ENCODE data around the gene SLC31A1. TPM values are rescaled to one million over a fixed set of nuclear protein-coding genes. Genes with fewer than 3 reads are reported as not detected.

SLC31A1 gene
- total and polyA plus RNA-seq, 2 of the 8 experiments (the other 6 are each of a cell fraction or from before 2014, with no cell fraction given): 23.9 to 40.8 TPM

DNA sequence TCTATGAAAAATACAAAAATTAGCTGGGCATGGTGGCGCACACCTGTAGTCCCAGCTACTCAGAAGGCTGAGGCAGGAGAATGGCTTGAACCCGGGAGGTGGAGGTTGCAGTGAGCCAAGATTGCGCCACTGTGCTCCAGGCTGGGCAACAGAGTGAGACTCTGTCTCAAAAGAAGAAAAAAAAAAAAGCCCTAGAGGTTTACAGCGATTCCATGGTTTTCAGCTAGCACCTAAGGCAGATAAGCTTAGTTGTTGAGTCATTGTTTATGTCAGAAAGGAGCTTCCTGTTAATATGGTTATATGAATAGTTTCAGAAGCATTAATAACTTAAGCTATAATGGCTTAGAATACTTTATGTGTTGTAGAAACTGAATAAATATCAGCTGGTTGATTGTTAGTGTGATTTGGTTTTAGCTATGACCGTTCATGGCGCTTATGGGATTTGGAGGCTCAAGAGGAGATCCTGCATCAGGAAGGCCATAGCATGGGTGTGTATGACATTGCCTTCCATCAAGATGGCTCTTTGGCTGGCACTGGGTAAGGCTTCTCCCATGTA lies 68.8 kb downstream of the SLC31A1 start:
- Histone ChIP-seq H2AFZ (ENCODE audit: low read length) (no peak overlapping the region), H3K79me2 (ENCODE audit: control insufficient read depth in 1 of 2, insufficient read depth in 2 of 2, low read length in 2 of 2) (no peaks in the 10 kb centered on the region), H2BK5ac (ENCODE audit: low read depth, low read length) (no peak overlapping the region), H3K4me3 (ENCODE audit: extremely low read depth in 1 of 4, insufficient read depth in 2 of 4, low read depth in 3 of 4, low read length in 4 of 4) (no peak overlapping the region), H2AK5ac (ENCODE audit: low read depth, low read length) (no peak overlapping the region), H3K4ac (replicated peaks; ENCODE audit: insufficient read length, low read depth, low read length) (no peak overlapping the region), H2BK15ac (ENCODE audit: low read length) (no peak overlapping the region), H4K91ac (replicated peaks; ENCODE audit: insufficient read length, low read length) (no peak overlapping the region), H2BK12ac (ENCODE audit: low read depth, low read length) (no peak overlapping the region), H3K4me2 (ENCODE audit: insufficient read depth in 1 of 2, low read depth in 2 of 2, low read length in 2 of 2) (no peak overlapping the region), H4K5ac (ENCODE audit: insufficient read length, low read depth, low read length) (no peak overlapping the region), H2BK20ac (ENCODE audit: low read length) (no peak overlapping the region), H3K9me3 (ENCODE audit: insufficient read depth in 2 of 2, low read depth in 1 of 2, low read length in 1 of 2) (no peaks in the 10 kb centered on the region), H3K27me3 (replicated peaks in 1 of 4; ENCODE audit: control insufficient read depth in 3 of 4, extremely low read depth in 1 of 4, insufficient read depth in 3 of 4, low read length in 3 of 4) (no peaks in the 10 kb centered on the region), H3K18ac (ENCODE audit: extremely low read depth, low read length) (no peak overlapping the region), H3K79me1 (ENCODE audit: low read depth, low read length) (no peaks in the 10 kb centered on the region), H3K14ac (ENCODE audit: insufficient read length) (no peak overlapping the region), H3K23ac (ENCODE audit: insufficient read length) (no peak overlapping the region), H3K56ac (replicated peaks; ENCODE audit: insufficient read length, low read depth, low read length) (no peak overlapping the region), H2BK120ac (replicated peaks; ENCODE audit: low read depth, low read length) (no peak overlapping the region), H3K4me1 (replicated peaks in 1 of 4; ENCODE audit: control insufficient read depth in 3 of 4, insufficient read depth in 4 of 4, low read length in 3 of 4) (no peaks in the 10 kb centered on the region), H3K36me3 (ENCODE audit: control insufficient read depth in 2 of 4, insufficient read depth in 4 of 4, low read length in 3 of 4) (peaks cover 28 to 76% (median 68%) of the 10 kb centered on the region in 4 experiments), H4K8ac (ENCODE audit: extremely low read depth, insufficient read depth, low read length) (no peak overlapping the region), H3K9ac (replicated peaks in 1 of 4; ENCODE audit: extremely low read depth in 1 of 4, low read depth in 3 of 4, low read length in 3 of 4) (no peak overlapping the region), H4K20me1 (replicated peaks in 1 of 2; ENCODE audit: control insufficient read depth in 1 of 2, insufficient read depth in 2 of 2, low read length in 2 of 2) (peaks cover 0 to 3% of the 10 kb centered on the region in 2 experiments), H3K27ac (ENCODE audit: low read depth, low read length) (no peak overlapping the region), H3K23me2 (ENCODE audit: low read depth, low read length) (no peaks in the 10 kb centered on the region)
- WGBS, 2 experiments (ENCODE audit: extremely low coverage in 1 of 2, insufficient coverage in 1 of 2, insufficient read length in 1 of 2, insufficient replicate concordance in 2 of 2, low coverage in 1 of 2, low lambda C conversion rate in 2 of 2, missing lambda C conversion rate in 1 of 2): 89% methylated on average over 6 of the region's 6 CpGs; no CpG with 5 or more reads in 1 of the 2 experiments
- FAIRE-seq: no peak
- no peak for DNase-seq (ENCODE audit: low read depth in 1 of 2, low spot score in 2 of 2)
- ChIA-PET CTCF (ENCODE audit: partially characterized antibody) (interaction anchor here (0.6 kb wide), 1 partner anchor 50 kb away, joined by 3 read pairs; the partner anchor contains the start of gene WDR31), POLR2A (ENCODE audit: partially characterized antibody) (interaction anchor here (1.0 to 1.5 kb wide), 3 partner anchors 8 to 14 kb away, joined by 3 to 5 read pairs (median 4); partner anchors contain the start of genes CDC26 and PRPF4)
- TF ChIP-seq SIRT6 (IDR thresholded peaks at IDR 0.05; ENCODE audit: low read length): no peak
- TF ChIP-seq, protein P1, sequence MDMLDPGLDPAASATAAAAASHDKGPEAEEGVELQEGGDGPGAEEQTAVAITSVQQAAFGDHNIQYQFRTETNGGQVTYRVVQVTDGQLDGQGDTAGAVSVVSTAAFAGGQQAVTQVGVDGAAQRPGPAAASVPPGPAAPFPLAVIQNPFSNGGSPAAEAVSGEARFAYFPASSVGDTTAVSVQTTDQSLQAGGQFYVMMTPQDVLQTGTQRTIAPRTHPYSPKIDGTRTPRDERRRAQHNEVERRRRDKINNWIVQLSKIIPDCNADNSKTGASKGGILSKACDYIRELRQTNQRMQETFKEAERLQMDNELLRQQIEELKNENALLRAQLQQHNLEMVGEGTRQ (IDR thresholded peaks at IDR 0.05; ENCODE audit: low read length): no peak
- TF ChIP-seq EZH2 (IDR thresholded peaks at IDR 0.05; ENCODE audit: low read depth, low read length, severe bottlenecking): no peak
- no peak for TF ChIP-seq RAD21 (IDR thresholded peaks at IDR 0.05 in 1 of 2, conservative IDR thresholded peaks at IDR 0.05 in 1 of 2; ENCODE audit: low read depth in 2 of 2, low read length in 2 of 2)
- TF ChIP-seq CTBP2 (IDR thresholded peaks at IDR 0.05; ENCODE audit: borderline replicate concordance, insufficient read depth, insufficient read length, low read length): no peak
- TF ChIP-seq CHD2 (IDR thresholded peaks at IDR 0.05; ENCODE audit: low read length): no peak
- no peak for TF ChIP-seq EP300 (IDR thresholded peaks at IDR 0.05; ENCODE audit: borderline replicate concordance in 1 of 2, low read depth in 2 of 2, low read length in 2 of 2)
- TF ChIP-seq KDM1A (IDR thresholded peaks at IDR 0.05; ENCODE audit: borderline replicate concordance, low read length): no peak
- TF ChIP-seq HDAC6 (IDR thresholded peaks at IDR 0.05; ENCODE audit: low read depth, low read length): no peak
- TF ChIP-seq TCF12 (IDR thresholded peaks at IDR 0.05; ENCODE audit: low read depth, low read length): no peak
